ENCODE data around the gene UCP3.

UCP3 gene

DNA sequence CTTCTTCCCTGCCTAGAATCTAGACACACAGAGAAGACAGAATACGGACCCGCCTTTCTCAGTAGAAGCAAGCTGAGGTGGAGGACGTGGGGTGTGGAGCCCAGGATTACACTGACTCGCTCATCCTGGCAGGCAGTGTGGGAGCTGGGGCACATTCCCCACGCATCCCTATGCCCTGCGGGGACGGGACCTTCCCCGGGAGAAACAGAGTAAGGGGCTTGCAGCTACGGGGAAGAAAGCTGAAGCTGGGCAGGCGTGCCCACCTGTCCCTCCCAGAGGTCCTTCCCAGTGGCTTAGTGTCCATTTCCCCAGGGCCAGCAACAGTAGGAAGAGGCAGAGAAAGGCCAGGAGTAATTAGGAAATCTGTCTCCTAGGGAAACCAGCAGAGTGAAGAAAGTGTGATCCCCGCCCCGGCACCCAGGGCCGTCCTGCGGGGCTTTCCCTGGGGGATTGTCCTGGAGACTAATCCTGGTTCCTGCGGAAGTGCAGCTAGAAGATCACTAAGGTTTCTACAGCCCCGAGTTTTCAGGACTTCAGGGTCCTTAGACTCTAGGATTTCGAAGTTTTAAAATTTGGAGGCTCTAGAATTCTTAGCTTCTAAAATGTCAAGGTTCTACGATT, 50.3 kb downstream of the UCP3 start:
- DNase-seq (ENCODE audit: low spot score): no peak
- TF ChIP-seq, protein P1, sequence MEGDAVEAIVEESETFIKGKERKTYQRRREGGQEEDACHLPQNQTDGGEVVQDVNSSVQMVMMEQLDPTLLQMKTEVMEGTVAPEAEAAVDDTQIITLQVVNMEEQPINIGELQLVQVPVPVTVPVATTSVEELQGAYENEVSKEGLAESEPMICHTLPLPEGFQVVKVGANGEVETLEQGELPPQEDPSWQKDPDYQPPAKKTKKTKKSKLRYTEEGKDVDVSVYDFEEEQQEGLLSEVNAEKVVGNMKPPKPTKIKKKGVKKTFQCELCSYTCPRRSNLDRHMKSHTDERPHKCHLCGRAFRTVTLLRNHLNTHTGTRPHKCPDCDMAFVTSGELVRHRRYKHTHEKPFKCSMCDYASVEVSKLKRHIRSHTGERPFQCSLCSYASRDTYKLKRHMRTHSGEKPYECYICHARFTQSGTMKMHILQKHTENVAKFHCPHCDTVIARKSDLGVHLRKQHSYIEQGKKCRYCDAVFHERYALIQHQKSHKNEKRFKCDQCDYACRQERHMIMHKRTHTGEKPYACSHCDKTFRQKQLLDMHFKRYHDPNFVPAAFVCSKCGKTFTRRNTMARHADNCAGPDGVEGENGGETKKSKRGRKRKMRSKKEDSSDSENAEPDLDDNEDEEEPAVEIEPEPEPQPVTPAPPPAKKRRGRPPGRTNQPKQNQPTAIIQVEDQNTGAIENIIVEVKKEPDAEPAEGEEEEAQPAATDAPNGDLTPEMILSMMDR (IDR thresholded peaks at IDR 0.05; ENCODE audit: extremely low read depth, missing control alignments): no peak

DNA sequence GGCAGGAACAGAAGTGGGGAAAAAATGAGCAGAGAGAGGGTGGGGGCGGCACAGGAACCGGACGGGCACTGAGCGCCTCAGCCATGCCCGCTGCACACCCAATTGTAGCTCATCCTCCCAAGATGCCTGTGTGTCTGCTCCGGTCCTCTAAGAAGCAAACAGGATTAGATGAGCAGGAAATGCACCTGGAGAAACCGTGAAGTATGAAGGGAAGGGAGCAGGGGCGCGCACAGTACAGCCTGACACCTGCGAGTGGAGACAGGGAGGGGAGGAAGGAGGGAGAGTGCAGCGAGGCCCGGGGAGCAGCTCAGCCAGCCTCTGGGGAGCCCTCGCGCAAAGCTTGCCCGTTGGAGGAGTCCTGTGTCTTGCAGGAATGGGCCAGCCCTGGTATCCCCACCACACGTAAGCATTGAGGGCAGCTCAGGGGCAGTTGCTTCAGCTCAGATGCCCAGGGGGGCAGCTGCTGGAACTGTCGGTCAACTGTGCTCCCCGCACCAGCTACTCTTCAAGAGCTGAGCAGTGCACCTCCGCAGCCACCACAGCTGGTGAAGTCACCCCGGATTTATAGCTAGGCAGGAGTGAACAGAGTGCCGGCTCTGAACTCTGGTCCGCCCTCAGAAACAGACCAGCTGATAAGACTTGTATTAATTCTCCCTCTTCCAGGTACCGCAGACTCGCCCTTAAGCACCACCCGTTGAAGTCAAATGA, 51.1 kb downstream of the UCP3 start:
- TF ChIP-seq, protein P1 (IDR thresholded peaks at IDR 0.05; ENCODE audit: extremely low read depth, missing control alignments): no peak
- DNase-seq (ENCODE audit: low spot score): no peak

DNA sequence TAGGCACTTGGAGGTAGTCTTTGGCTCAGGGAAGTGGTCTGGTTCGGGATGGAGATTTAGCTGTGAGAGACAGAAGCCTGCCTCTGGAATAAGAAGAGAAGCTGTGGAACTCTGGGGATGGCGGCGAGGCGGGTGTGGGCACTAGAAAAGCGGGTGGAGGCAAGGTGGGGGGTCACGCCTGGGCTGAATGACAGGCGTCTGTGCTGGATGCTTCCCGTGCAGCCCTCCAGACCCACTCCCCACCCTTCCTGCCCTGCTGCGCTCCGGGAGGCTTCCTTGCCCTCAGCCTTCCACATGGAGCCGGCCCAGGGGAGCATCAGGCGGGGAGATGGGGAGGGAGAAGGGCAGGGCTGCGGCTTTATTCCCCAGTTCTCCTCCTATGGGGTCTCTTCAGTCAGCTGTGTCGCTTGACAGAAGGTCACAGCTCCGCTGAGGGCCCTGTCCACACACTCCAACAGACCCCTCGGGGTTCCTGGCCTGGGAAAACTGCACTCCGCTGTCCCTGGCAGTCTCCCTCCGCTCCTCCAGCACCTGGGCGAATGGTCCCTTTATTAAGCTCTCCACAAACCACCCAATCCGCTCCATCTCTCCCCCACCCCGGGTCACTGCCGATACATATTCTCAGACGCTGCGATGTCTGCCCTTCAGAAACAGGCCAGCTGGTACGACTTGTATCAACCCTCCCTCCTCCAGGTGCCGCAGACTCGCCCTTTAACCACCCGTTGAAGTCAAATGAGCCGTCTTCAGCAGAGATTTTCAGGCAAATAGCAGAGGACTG, 51.8 kb downstream of the UCP3 start:
- TF ChIP-seq, protein P1 (IDR thresholded peaks at IDR 0.05; ENCODE audit: extremely low read depth, missing control alignments): no peak
- no peak for DNase-seq (ENCODE audit: low spot score)

DNA sequence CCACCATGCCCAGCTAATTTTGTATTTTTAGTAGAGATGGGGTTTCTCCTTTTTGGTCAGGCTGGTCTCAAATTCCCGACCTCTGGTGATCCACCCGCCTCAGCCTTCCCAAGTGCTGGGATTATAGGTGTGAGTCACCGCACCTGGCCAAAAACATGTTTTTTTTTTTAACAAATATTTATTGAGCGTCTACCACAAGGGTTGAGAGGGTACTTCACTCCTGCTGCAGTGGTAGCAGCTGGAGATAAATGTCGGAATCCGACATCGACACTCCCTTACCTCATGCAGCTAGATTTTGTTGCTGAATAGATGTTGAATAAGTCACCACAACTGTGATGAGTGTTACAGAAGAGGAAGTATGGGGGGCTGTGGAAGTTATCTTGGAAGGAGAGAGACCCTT, 57.1 kb downstream of the UCP3 start:
- DNase-seq (ENCODE audit: low spot score): no peak
- TF ChIP-seq, protein P1 (IDR thresholded peaks at IDR 0.05; ENCODE audit: extremely low read depth, missing control alignments): no peak

DNA sequence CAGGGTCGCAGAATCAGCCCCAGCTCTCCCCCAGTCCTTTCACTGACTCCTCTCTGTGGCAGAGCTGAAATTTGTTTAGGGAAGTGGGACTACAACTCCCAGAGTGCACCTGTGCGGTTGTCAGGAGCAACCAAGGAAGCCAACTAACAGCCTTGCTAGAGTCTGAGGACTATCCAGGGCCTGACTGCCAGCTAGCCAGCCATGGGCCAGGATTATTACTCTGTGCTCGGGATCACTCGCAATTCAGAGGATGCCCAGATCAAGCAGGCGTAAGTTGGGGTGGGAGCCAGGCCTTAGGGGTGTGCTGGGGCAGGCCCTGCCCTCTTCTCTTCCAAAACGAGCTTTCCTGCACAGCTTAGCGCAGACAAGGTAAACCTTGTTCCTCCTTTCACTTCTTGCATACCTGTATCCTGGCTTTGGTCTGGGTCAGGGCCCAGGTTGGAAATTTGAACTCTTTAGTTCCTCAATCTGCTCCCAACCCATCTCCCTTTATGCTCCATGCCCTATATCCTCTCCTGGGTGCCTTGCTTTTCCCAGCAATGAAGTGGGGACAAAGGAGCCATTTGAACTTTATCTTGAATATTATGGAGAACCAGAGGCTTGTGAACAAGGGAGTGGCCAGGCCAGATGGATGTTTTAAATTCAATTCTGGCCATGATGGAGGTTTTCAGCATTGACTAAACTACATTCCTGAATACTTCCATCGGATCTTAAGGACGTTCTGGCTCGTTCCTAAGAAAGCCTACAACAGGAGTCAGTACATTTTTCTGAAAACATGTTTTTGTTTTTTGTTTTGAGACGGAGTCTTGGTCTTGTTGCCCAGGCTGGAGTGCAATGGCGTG, 57.8 kb downstream of the UCP3 start, which contains the start of gene DNAJB13:
Gene DNAJB13, plus strand, starts transcription at position 158 of the 842 bp plus-strand sequence. Its CDS starts 44 bp downstream, at position 202.
- TF ChIP-seq, protein P1 (IDR thresholded peaks at IDR 0.05; ENCODE audit: extremely low read depth, missing control alignments): no peak
- DNase-seq (ENCODE audit: low spot score): peak; percentile 86

Data from GM20000 (cell line).